Activated CD8-positive, alpha-beta memory T cell treated with anti-CD3 and anti-CD28 coated beads, Interleukin-2, amount 50 U/mL, for 1 hour (primary cell): ENCODE measurements around the gene BACE2.

Source experiments
- DNase-seq: peaks from one replicate; pipeline ENCODE4 v3.0.0-alpha.2; 2020; ENCODE audit errors: extremely low read depth

Gene BACE2

GRCh38 chr21:41321908-41322495 is 154.0 kb downstream of the BACE2 start:
- DNase-seq: no peak

- DNase-seq: no peak
Observed at GRCh38 chr21:41322496-41323382, 154.8 kb downstream of the BACE2 start.

DNA sequence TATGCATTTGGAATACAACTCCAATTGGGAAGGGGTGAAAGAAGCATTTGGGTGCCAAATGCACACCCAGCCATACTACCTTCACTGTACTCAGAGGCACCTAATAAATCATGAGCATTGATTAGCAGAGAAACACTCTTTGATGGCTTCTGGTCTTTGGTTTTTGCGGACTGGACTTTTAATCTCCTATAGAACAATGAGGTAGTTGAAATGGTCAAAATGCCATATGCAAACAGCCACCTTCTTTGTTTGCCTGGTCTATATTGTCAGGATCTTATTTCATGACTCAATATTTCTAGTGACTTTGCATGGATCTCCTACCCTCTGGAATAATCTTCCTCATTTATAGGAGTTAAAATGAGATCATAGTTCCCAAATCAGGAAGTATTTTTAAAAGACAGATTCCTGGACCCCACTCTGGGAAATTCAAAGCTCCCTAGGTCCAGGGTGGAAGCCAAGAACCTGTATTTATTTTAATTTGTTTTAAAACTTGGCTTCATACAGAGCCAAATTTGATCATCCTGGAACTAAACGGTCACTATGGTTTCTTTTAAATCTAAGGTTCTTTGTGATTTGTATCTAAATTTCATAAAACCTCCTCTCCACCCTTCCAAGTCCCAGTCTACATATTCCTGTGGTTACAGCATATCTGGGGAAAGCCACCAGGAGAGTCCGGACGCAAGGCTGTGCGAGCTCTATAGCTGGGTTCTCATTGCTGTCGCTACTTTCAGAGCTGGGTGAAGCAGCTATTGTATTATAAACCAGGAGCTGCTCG is 157.4 kb downstream of the BACE2 start:
- DNase-seq: no peak

- DNase-seq: no peak
Observed at GRCh38 chr21:41326414-41327080, 158.6 kb downstream of the BACE2 start.

DNA sequence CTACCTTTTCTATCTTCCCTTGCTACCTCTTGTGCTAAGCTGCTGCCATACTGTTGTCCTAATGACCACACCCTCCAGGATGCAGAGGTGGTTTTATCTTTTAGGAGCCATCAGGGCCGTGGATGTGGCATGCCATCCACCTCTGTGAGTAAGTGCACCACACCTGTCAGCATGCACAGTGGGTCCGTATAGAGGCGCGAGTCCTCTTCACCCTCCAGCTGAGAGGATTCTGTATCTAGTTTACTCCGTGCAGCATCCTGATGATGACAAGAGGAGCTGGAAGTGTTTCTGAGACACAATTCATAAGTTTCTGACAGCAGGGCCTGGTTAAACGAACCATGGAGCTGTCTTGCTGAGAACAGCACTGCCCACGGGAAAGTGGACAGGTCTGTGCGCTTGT is 159.8 kb downstream of the BACE2 start:
- DNase-seq: no peak

- no peak for DNase-seq
Observed at GRCh38 chr21:41328660-41329607, 161.0 kb downstream of the BACE2 start.
